Activated gamma-delta T cell (primary cell): ENCODE measurements around the gene GPR55.
"Not testable (repeated sequence)": the region's sequence is repeated elsewhere in the genome, so short reads cannot be mapped to it uniquely, and the experiment has no call there.

Source experiments
- DNase-seq: peaks from one replicate; lab custom pipeline; 2025; lab: John Stamatoyannopoulos, UW

The GPR55 gene

GRCh38 chr2:230950874-230951339, 25.9 kb upstream of the GPR55 start:
- no peak for DNase-seq

- no peak for DNase-seq
Observed at GRCh38 chr2:230949966-230950873, 25.2 kb upstream of the GPR55 start.

GRCh38 chr2:230947908-230948365, 22.9 kb upstream of the GPR55 start:
- no peak for DNase-seq

- DNase-seq, result no peak
Observed at GRCh38 chr2:230947235-230947576, 22.2 kb upstream of the GPR55 start.

GRCh38 chr2:230946429-230947234, 21.6 kb upstream of the GPR55 start:
- DNase-seq, result no peak

- DNase-seq, result no peak
Observed at GRCh38 chr2:230944757-230945372, 19.8 kb upstream of the GPR55 start.

- DNase-seq, result no peak
Observed at GRCh38 chr2:230944123-230944653, 19.1 kb upstream of the GPR55 start.

GRCh38 chr2:230942920-230943896, 18.2 kb upstream of the GPR55 start:
- DNase-seq, result no peak

GRCh38 chr2:230942371-230942770, 17.3 kb upstream of the GPR55 start:
- DNase-seq, result no peak

GRCh38 chr2:230941202-230942180, 16.4 kb upstream of the GPR55 start:
- DNase-seq, result no peak

- no peak for DNase-seq
Observed at GRCh38 chr2:230940471-230940815, 15.4 kb upstream of the GPR55 start.

GRCh38 chr2:230939691-230940470, 14.8 kb upstream of the GPR55 start:
- DNase-seq, result no peak

GRCh38 chr2:230939066-230939591, 14.1 kb upstream of the GPR55 start:
- DNase-seq, result no peak

GRCh38 chr2:230938516-230939065, 13.5 kb upstream of the GPR55 start:
- no peak for DNase-seq

GRCh38 chr2:230938098-230938497, 13.1 kb upstream of the GPR55 start:
- DNase-seq, result no peak

GRCh38 chr2:230937362-230937761, 12.3 kb upstream of the GPR55 start:
- DNase-seq, result no peak

GRCh38 chr2:230936243-230936642, 11.2 kb upstream of the GPR55 start:
- DNase-seq, result not testable (repeated sequence)

GRCh38 chr2:230935130-230935430, 10.0 kb upstream of the GPR55 start:
- DNase-seq, result no peak
